GM10266 (cell line): ENCODE data around the gene FADS2.

ENCODE experiments used
- DNase-seq: peaks from one replicate; pipeline ENCODE4 v3.0.0; 2012; ENCODE audit errors: extremely low spot score
- CTCF ChIP-seq: IDR thresholded peaks from 2 replicates; pipeline ENCODE4 v1.5.1; 2012; ENCODE audit warnings: mild to moderate bottlenecking, low read depth; ENCODE audit not compliant: control insufficient read depth, insufficient read depth; ENCODE audit errors: missing control alignments

The FADS2 gene

GRCh38 chr11:61850687-61851086, 22.6 kb downstream of the FADS2 start:
- no peak for DNase-seq
- TF ChIP-seq CTCF = no peak

GRCh38 chr11:61851113-61851899, 23.2 kb downstream of the FADS2 start:
- TF ChIP-seq CTCF = no peak
- no peak for DNase-seq

- TF ChIP-seq CTCF = no peak
- no peak for DNase-seq
These were observed 23.8 kb downstream of the FADS2 start for GRCh38 chr11:61851900-61852295.

- no peak for TF ChIP-seq CTCF
- no peak for DNase-seq
These were observed 25.6 kb downstream of the FADS2 start for GRCh38 chr11:61853698-61854169.

GRCh38 chr11:61854206-61854895, 26.3 kb downstream of the FADS2 start:
- no peak for TF ChIP-seq CTCF
- no peak for DNase-seq

GRCh38 chr11:61854966-61855714, 27.0 kb downstream of the FADS2 start:
- DNase-seq = no peak
- TF ChIP-seq CTCF = no peak
